GM23248 (cell line): ENCODE data around the gene DCHS2.

ENCODE experiments used
- EZH2 ChIP-seq: fragments of 200-600 bp; sonication (generic); IDR thresholded peaks from 2 replicates; pipeline ENCODE4 v1.6.1; 2018; ENCODE audit warnings: antibody characterized with exemption, mild to moderate bottlenecking; ENCODE audit not compliant: insufficient read depth, poor library complexity, severe bottlenecking
- EZH2phosphoT487 ChIP-seq: fragments of 200-600 bp; sonication (generic); IDR thresholded peaks from 2 replicates; pipeline ENCODE4 v1.6.1; 2018; ENCODE audit warnings: antibody characterized with exemption, moderate library complexity, mild to moderate bottlenecking, low read depth; ENCODE audit not compliant: insufficient read depth

DNA sequence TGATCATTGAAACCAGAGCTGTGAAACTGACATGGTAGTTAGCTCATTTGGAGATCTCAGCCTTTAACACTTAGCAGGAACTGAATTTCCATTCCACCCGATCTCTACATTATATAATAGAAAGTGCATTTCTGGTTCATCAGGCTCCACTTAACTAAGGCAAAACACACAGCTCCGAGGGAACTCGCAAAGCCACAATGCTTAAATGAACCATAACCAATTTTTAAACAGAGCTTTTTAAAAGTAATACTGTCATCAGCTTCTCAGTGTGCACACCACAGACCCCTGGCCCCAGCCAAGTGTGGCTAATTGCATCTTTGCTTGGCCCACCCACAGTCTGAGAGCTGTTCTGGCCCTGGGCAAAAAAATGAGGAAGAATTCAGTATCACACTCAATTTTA is 66.1 kb downstream of the DCHS2 start:
- no peak for TF ChIP-seq EZH2
- no peak for TF ChIP-seq EZH2phosphoT487
